PFSK-1 (cell line): ENCODE data around the gene ABCE1.

ENCODE experiments used
- FOXP2 ChIP-seq: optimal IDR thresholded peaks from 2 replicates; pipeline ENCODE3; 2011; ENCODE audit warnings: borderline replicate concordance, control low read depth, inconsistent platforms; ENCODE audit not compliant: insufficient read depth; ENCODE audit errors: extremely low read length, extremely low read depth
- POLR2AphosphoS5 ChIP-seq: IDR thresholded peaks from 2 replicates; pipeline ENCODE4 v1.6.1; 2012; ENCODE audit warnings: low read depth, mild to moderate bottlenecking, control low read depth, low read length, moderate library complexity
- SIN3A ChIP-seq: IDR thresholded peaks from 2 replicates; pipeline ENCODE4 v1.6.1; 2012; ENCODE audit warnings: mild to moderate bottlenecking, low read length, moderate library complexity, borderline replicate concordance; ENCODE audit not compliant: insufficient read depth
- TAF1 ChIP-seq: IDR thresholded peaks from 2 replicates; pipeline ENCODE4 v1.6.1; 2012; ENCODE audit warnings: low read length, control low read depth, borderline replicate concordance; ENCODE audit not compliant: insufficient read depth
- TF ChIP-seq, protein P1 (sequence below), 2 experiments: IDR thresholded peaks; 2 replicates each; pipeline versions ENCODE4 v1.6.1 to v1.8.0; 2011 to 2012; ENCODE audit warnings: low read depth in 2 of 2, low read length in 2 of 2, control low read depth in 1 of 2, inconsistent platforms in 1 of 2, mild to moderate bottlenecking in 1 of 2, moderate library complexity in 1 of 2; ENCODE audit not compliant: insufficient read depth in 1 of 2

ABCE1 gene

DNA sequence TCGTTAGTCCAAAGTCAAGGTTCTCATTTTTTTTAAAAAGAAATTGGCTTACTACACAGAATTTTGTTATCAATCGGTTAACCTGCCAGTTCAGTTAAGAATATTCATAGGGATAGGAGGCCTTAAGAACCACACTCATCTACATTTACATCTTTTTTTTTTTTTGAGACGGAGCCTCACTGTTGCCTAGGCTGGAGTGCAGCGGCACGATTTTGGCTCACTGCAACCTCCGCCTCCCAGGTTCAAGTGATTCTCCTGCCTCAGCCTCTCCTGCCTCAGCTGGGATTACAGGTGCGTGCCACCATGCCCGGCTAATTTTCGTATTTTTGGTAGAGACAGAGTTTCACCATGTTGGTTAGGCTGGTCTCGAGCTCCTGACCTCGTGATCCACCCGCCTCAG lies 33.7 kb downstream of the ABCE1 start:
- TF ChIP-seq SIN3A (no peak), POLR2AphosphoS5 (no peak), FOXP2 (no peak), TAF1 (no peak)
- TF ChIP-seq, protein P1, sequence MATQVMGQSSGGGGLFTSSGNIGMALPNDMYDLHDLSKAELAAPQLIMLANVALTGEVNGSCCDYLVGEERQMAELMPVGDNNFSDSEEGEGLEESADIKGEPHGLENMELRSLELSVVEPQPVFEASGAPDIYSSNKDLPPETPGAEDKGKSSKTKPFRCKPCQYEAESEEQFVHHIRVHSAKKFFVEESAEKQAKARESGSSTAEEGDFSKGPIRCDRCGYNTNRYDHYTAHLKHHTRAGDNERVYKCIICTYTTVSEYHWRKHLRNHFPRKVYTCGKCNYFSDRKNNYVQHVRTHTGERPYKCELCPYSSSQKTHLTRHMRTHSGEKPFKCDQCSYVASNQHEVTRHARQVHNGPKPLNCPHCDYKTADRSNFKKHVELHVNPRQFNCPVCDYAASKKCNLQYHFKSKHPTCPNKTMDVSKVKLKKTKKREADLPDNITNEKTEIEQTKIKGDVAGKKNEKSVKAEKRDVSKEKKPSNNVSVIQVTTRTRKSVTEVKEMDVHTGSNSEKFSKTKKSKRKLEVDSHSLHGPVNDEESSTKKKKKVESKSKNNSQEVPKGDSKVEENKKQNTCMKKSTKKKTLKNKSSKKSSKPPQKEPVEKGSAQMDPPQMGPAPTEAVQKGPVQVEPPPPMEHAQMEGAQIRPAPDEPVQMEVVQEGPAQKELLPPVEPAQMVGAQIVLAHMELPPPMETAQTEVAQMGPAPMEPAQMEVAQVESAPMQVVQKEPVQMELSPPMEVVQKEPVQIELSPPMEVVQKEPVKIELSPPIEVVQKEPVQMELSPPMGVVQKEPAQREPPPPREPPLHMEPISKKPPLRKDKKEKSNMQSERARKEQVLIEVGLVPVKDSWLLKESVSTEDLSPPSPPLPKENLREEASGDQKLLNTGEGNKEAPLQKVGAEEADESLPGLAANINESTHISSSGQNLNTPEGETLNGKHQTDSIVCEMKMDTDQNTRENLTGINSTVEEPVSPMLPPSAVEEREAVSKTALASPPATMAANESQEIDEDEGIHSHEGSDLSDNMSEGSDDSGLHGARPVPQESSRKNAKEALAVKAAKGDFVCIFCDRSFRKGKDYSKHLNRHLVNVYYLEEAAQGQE (IDR thresholded peaks at IDR 0.05; ENCODE audit: insufficient read depth in 1 of 2, low read depth in 2 of 2, low read length in 2 of 2) = no peak

DNA sequence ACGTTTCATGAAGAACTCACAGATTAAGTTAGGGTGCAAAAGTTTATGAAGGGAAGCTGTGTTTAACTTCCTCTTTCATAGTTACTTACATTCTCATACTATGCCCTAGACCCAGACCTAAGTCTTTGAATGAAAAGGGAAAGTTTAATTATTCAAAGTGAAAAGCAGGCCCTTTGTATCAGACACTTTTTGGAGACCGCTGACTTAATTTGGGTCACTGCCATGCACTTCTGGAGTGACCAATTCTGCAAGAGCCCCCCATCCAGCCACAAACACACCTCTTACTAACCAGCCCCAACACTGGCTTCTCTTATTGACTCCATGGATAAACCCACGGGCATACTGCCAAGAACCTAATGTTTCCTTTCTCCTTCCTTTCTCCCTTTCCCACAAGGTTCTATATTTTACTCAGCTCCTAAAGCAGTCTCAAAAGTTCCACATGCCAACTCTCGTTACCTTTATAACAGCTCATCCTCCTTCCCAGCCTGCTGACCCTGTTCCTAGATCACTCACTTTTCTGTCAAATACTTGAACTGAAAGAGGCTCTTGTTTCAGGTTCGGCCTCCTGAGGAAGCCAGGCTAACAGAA lies 34.5 kb downstream of the ABCE1 start:
- TF ChIP-seq, protein P1 (IDR thresholded peaks at IDR 0.05; ENCODE audit: insufficient read depth in 1 of 2, low read depth in 2 of 2, low read length in 2 of 2) = no peak
- TF ChIP-seq SIN3A = no peak
- peak; percentile 46 for TF ChIP-seq POLR2AphosphoS5
- no peak for TF ChIP-seq FOXP2

DNA sequence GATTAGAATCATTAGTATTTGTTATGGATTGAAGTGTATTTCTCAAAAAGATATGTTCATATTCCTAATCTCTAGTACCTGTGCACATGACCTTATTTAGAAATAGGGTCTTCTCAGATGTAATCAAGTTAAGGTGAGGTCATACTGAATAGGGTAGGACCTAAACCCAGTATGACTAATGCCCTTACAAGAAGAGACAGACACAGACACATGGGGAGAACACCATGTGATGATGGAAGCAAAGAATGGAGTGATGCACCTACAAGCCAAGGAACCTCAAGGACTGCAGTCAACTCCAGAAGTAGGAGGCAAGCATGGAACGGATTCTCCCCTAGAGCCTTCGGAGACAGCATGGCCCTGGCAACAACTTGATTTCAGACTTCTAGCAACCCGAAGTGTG lies 50.9 kb downstream of the ABCE1 start:
- no peak for TF ChIP-seq TAF1
- no peak for TF ChIP-seq SIN3A
- no peak for TF ChIP-seq POLR2AphosphoS5
- TF ChIP-seq, protein P1 (IDR thresholded peaks at IDR 0.05; ENCODE audit: insufficient read depth in 1 of 2, low read depth in 2 of 2, low read length in 2 of 2) = no peak
- TF ChIP-seq FOXP2 = no peak

DNA sequence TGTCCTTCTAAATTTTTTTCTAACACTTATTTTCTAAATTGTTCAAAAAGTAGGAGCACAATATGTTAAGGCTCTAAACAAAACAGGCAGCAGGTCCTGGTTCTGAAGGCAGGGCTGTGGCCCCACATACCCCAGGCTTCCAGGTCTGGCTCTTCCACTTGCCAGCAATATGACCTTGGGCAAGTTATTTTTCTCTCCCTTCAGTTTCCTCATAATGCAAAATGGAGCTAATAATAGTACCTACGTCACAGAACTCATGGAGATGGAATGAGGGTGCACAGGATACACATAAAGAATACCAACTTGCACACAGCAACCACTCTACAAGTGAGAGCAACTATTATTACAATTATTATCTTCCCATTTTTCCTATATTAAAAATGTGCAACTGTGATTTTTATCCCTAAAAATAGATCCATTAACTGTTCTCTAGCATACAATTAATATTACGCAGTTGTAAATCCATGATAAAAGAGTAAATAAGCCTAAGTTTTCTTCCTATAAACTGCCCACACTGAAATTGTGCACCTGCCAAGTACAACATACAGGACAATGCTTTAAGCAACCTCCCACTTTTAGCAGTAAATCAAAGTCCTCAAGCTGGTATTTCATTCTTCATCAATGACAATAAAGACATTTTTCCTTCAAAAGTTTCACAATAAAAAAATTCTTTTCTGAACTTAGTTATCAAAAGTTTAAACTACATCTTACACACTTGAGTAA lies 55.2 kb downstream of the ABCE1 start:
- TF ChIP-seq TAF1 = no peak
- TF ChIP-seq, protein P1 (IDR thresholded peaks at IDR 0.05; ENCODE audit: insufficient read depth in 1 of 2, low read depth in 2 of 2, low read length in 2 of 2) = no peak
- TF ChIP-seq POLR2AphosphoS5 = no peak
- TF ChIP-seq FOXP2 = no peak
- TF ChIP-seq SIN3A = no peak
